Measurements from ENCODE around the gene NAT9. TPM values are rescaled to one million over a fixed set of nuclear protein-coding genes. Genes with fewer than 3 reads are reported as not detected.
A peak's percentile ranks its signal among the peaks of the same experiment; 100 is the strongest.

The NAT9 gene
- total and polyA plus RNA-seq, 2 donors (not counting 3 experiments of a cell fraction or from before 2014, with no cell fraction given): 39.3 to 44.8 TPM

- intact Hi-C loops (cut with micrococcal nuclease): no loop called here
- no peaks in the 10 kb centered on the region for H3K36me3 ChIP-seq (ENCODE audit: control insufficient read depth in 2 of 2, extremely low read depth in 1 of 2, insufficient read depth in 2 of 2, low read length in 2 of 2)
- CTCF ChIA-PET: no interaction called here
- POLR2A ChIA-PET: no interaction called here
- dilution Hi-C loops (cut with MboI; ENCODE audit: extremely low pct_ligation_motif_present, low sequenced_read_pairs): no loop called here
- H3K4me1 ChIP-seq (ENCODE audit: control insufficient read depth, extremely low read depth, insufficient read depth, low read length): no peaks in the 10 kb centered on the region
- no peak for FAIRE-seq
- no peaks in the 10 kb centered on the region for H3K9me1 ChIP-seq (replicated peaks; ENCODE audit: control insufficient read depth, extremely low read depth, insufficient read depth, low read length)
- no peak overlapping the region for H3K4me3 ChIP-seq (replicated peaks in 1 of 3; ENCODE audit: insufficient read depth in 1 of 3, low read depth in 1 of 3, low read length in 3 of 3)
- no peak overlapping the region for H3K9ac ChIP-seq (replicated peaks; ENCODE audit: extremely low read depth, insufficient read depth, low read length)
- no peak overlapping the region for H2AFZ ChIP-seq (ENCODE audit: low read depth, low read length)
- H3K4me2 ChIP-seq (ENCODE audit: insufficient read depth, low read length): no peak overlapping the region
- H3K9me3 ChIP-seq (replicated peaks; ENCODE audit: control insufficient read depth, insufficient read depth, low read length): no peaks in the 10 kb centered on the region
- H3K79me2 ChIP-seq (ENCODE audit: control insufficient read depth, insufficient read depth, low read length): no peaks in the 10 kb centered on the region
- H3K27ac ChIP-seq (ENCODE audit: insufficient read depth, low read depth, low read length): no peak overlapping the region
- no peaks in the 10 kb centered on the region for H3K27me3 ChIP-seq (ENCODE audit: control insufficient read depth in 2 of 2, insufficient read depth in 2 of 2, low read length in 2 of 2)
- DNase-seq (ENCODE audit: low read depth, low spot score): peak; percentile 5
- peak in 1 of 2 donors; percentile 29 for TF ChIP-seq CTCF (IDR thresholded peaks at IDR 0.05; ENCODE audit: extremely low read depth in 1 of 2, insufficient read depth in 1 of 2, low read depth in 1 of 2, low read length in 2 of 2)
- TF ChIP-seq EZH2 (IDR thresholded peaks at IDR 0.05; ENCODE audit: borderline replicate concordance, low read depth, low read length, severe bottlenecking): no peak
- no TSS peak for BruUV-seq (replicated peaks)
- H4K20me1 ChIP-seq (replicated peaks; ENCODE audit: control insufficient read depth, extremely low read depth, insufficient read depth, low read length): no peaks in the 10 kb centered on the region
These were observed 38.3 kb upstream of the NAT9 start for GRCh38 chr17:74814453-74814852.

- CTCF ChIA-PET: no interaction called here
- Histone ChIP-seq H4K20me1 (replicated peaks; ENCODE audit: control insufficient read depth, extremely low read depth, insufficient read depth, low read length) (no peaks in the 10 kb centered on the region), H3K4me3 (replicated peaks in 1 of 3; ENCODE audit: insufficient read depth in 1 of 3, low read depth in 1 of 3, low read length in 3 of 3) (no peak overlapping the region), H3K79me2 (ENCODE audit: control insufficient read depth, insufficient read depth, low read length) (no peaks in the 10 kb centered on the region), H3K4me1 (ENCODE audit: control insufficient read depth, extremely low read depth, insufficient read depth, low read length) (no peaks in the 10 kb centered on the region), H3K9ac (replicated peaks; ENCODE audit: extremely low read depth, insufficient read depth, low read length) (no peak overlapping the region), H3K9me1 (replicated peaks; ENCODE audit: control insufficient read depth, extremely low read depth, insufficient read depth, low read length) (no peaks in the 10 kb centered on the region), H2AFZ (ENCODE audit: low read depth, low read length) (no peak overlapping the region), H3K36me3 (ENCODE audit: control insufficient read depth in 2 of 2, extremely low read depth in 1 of 2, insufficient read depth in 2 of 2, low read length in 2 of 2) (no peaks in the 10 kb centered on the region), H3K4me2 (ENCODE audit: insufficient read depth, low read length) (no peak overlapping the region), H3K27ac (ENCODE audit: insufficient read depth, low read depth, low read length) (no peak overlapping the region), H3K27me3 (ENCODE audit: control insufficient read depth in 2 of 2, insufficient read depth in 2 of 2, low read length in 2 of 2) (no peaks in the 10 kb centered on the region), H3K9me3 (replicated peaks; ENCODE audit: control insufficient read depth, insufficient read depth, low read length) (no peaks in the 10 kb centered on the region)
- intact Hi-C loops (cut with micrococcal nuclease): no loop called here
- no TSS peak for BruUV-seq (replicated peaks)
- DNase-seq (ENCODE audit: low read depth, low spot score) (no peak), FAIRE-seq (no peak)
- dilution Hi-C loops (cut with MboI; ENCODE audit: extremely low pct_ligation_motif_present, low sequenced_read_pairs): no loop called here
- no peak for TF ChIP-seq CTCF (IDR thresholded peaks at IDR 0.05; ENCODE audit: extremely low read depth in 1 of 2, insufficient read depth in 1 of 2, low read depth in 1 of 2, low read length in 2 of 2)
- no peak for TF ChIP-seq MYC (IDR thresholded peaks at IDR 0.05; ENCODE audit: low read depth, low read length)
- TF ChIP-seq MAX (IDR thresholded peaks at IDR 0.05; ENCODE audit: insufficient read depth, insufficient read length): no peak
- TF ChIP-seq FOS (IDR thresholded peaks at IDR 0.05; ENCODE audit: borderline replicate concordance, insufficient read depth, low read length): no peak
- no peak for TF ChIP-seq JUN (IDR thresholded peaks at IDR 0.05; ENCODE audit: borderline replicate concordance, insufficient read depth, insufficient read length, low read depth)
- no peak for TF ChIP-seq POLR2AphosphoS5 (IDR thresholded peaks at IDR 0.05; ENCODE audit: insufficient read depth, low read depth, low read length)
- no peak for TF ChIP-seq POLR2A (IDR thresholded peaks at IDR 0.05; ENCODE audit: low read depth, low read length)
- POLR2A ChIA-PET: no interaction called here
These were observed 36.2 kb upstream of the NAT9 start for GRCh38 chr17:74812109-74813009.

Data from endothelial cell of umbilical vein (primary cell).